PFSK-1 (cell line): Measurements from ENCODE around the gene DNAH6.

Source experiments
- FOXP2 ChIP-seq: optimal IDR thresholded peaks from 2 replicates; pipeline ENCODE3; 2011; ENCODE audit warnings: borderline replicate concordance, control low read depth, inconsistent platforms; ENCODE audit not compliant: insufficient read depth; ENCODE audit errors: extremely low read length, extremely low read depth
- POLR2AphosphoS5 ChIP-seq: IDR thresholded peaks from 2 replicates; pipeline ENCODE4 v1.6.1; 2012; ENCODE audit warnings: low read depth, mild to moderate bottlenecking, control low read depth, low read length, moderate library complexity
- SIN3A ChIP-seq: IDR thresholded peaks from 2 replicates; pipeline ENCODE4 v1.6.1; 2012; ENCODE audit warnings: mild to moderate bottlenecking, low read length, moderate library complexity, borderline replicate concordance; ENCODE audit not compliant: insufficient read depth
- TAF1 ChIP-seq: IDR thresholded peaks from 2 replicates; pipeline ENCODE4 v1.6.1; 2012; ENCODE audit warnings: low read length, control low read depth, borderline replicate concordance; ENCODE audit not compliant: insufficient read depth
- TF ChIP-seq, protein P1 (sequence below), 2 experiments: IDR thresholded peaks; 2 replicates each; pipeline versions ENCODE4 v1.6.1 to v1.8.0; 2011 to 2012; ENCODE audit warnings: low read depth in 2 of 2, low read length in 2 of 2, control low read depth in 1 of 2, inconsistent platforms in 1 of 2, mild to moderate bottlenecking in 1 of 2, moderate library complexity in 1 of 2; ENCODE audit not compliant: insufficient read depth in 1 of 2

DNAH6 gene

DNA sequence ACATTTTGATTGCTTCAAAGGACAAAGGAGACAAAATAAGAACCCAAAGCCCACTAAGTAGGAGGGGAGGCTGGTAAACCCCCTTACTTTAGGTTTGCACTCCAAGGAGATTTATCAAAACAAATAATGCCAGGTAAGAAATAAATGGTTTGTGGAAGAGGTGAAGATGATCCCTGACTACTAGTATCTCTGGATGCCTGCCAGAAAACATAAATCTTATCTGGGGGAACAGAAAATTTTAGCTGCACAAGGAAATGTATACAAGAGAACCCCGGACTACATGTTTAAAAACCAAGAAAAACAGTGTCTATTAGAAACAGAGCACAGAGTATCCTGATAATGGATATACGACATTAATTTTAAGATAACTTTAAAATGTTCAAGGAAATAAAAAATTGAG lies 250.5 kb downstream of the DNAH6 start:
- TF ChIP-seq TAF1 = no peak
- no peak for TF ChIP-seq FOXP2
- TF ChIP-seq, protein P1, sequence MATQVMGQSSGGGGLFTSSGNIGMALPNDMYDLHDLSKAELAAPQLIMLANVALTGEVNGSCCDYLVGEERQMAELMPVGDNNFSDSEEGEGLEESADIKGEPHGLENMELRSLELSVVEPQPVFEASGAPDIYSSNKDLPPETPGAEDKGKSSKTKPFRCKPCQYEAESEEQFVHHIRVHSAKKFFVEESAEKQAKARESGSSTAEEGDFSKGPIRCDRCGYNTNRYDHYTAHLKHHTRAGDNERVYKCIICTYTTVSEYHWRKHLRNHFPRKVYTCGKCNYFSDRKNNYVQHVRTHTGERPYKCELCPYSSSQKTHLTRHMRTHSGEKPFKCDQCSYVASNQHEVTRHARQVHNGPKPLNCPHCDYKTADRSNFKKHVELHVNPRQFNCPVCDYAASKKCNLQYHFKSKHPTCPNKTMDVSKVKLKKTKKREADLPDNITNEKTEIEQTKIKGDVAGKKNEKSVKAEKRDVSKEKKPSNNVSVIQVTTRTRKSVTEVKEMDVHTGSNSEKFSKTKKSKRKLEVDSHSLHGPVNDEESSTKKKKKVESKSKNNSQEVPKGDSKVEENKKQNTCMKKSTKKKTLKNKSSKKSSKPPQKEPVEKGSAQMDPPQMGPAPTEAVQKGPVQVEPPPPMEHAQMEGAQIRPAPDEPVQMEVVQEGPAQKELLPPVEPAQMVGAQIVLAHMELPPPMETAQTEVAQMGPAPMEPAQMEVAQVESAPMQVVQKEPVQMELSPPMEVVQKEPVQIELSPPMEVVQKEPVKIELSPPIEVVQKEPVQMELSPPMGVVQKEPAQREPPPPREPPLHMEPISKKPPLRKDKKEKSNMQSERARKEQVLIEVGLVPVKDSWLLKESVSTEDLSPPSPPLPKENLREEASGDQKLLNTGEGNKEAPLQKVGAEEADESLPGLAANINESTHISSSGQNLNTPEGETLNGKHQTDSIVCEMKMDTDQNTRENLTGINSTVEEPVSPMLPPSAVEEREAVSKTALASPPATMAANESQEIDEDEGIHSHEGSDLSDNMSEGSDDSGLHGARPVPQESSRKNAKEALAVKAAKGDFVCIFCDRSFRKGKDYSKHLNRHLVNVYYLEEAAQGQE (IDR thresholded peaks at IDR 0.05; ENCODE audit: insufficient read depth in 1 of 2, low read depth in 2 of 2, low read length in 2 of 2) = no peak
- no peak for TF ChIP-seq POLR2AphosphoS5
- TF ChIP-seq SIN3A = no peak

DNA sequence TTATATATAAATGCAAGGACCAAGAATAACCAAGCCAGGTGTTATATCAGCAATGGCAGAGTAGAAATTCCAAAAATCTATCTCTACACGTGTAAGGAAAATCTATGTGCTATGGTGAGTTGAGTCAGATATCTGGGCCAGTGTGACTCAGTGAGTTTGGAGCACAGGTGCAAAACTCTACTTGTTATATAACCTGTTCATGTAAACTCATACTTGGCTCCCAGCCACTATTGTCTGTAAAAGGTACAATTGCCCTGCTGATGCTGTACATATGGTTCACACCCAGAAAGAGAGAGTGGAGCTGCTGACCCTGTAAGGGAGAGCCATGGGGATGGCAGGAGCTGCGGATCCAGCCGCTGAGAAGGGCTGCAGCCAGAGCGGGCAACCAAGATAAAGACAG lies 252.5 kb downstream of the DNAH6 start:
- no peak for TF ChIP-seq SIN3A
- no peak for TF ChIP-seq POLR2AphosphoS5
- TF ChIP-seq, protein P1 (IDR thresholded peaks at IDR 0.05; ENCODE audit: insufficient read depth in 1 of 2, low read depth in 2 of 2, low read length in 2 of 2) = no peak
- TF ChIP-seq FOXP2 = no peak
- TF ChIP-seq TAF1 = no peak

DNA sequence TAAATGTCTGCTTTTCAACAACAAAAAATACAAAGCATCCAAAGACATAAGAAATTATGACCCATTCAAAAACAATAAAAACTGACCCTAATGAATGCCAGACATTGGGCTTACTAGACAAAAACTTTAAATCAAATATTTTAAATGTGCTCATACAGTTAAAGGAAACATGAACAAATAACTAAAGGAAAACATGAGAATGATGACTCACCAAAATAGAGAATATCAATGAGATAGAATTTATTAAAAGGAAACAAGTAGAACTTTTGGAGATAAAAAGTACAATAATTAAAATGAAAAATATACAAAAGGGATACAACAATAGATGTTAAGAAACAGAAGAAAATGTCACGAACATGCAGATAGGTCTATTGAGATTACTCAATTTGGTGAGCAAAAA lies 254.0 kb downstream of the DNAH6 start:
- TF ChIP-seq SIN3A (no peak), POLR2AphosphoS5 (no peak), FOXP2 (no peak), TAF1 (no peak)
- TF ChIP-seq, protein P1 (IDR thresholded peaks at IDR 0.05; ENCODE audit: insufficient read depth in 1 of 2, low read depth in 2 of 2, low read length in 2 of 2) = no peak

DNA sequence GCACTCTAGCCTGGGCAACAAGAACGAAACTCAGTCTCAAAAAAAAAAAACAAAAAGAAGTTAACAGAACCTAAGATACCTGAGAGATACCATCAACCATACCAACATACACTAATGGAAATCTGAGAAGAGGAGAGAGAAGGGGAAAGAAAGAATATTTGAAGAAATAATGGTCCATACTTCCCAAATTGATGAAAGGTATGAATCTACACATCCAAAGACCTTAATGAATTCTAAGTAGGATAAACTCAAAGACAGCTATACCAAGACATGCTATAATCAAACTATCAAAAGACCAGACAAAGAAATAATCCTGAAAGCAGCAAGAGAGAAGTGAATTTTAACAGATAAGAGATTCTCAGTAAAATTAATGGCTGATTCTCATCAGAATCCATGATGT lies 255.0 kb downstream of the DNAH6 start:
- no peak for TF ChIP-seq POLR2AphosphoS5
- no peak for TF ChIP-seq SIN3A
- TF ChIP-seq FOXP2 = no peak
- TF ChIP-seq, protein P1 (IDR thresholded peaks at IDR 0.05; ENCODE audit: insufficient read depth in 1 of 2, low read depth in 2 of 2, low read length in 2 of 2) = no peak
- no peak for TF ChIP-seq TAF1

DNA sequence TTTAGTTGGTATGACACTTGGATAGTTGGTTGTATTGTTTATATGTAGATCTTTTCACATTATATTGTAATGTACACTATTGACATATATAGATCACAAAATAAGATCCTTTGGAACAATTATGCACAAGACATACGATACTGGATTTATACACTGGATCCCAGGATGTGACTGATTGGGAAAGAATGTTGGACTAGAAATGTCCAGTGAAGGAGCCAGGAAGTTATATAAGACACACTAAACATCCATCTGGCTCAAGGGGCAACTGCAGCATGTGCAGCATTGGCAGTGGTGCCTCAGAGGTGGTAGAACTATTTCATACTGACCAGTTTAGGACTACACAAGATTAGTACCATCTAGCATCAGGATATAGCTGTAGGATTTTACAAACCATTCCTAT lies 259.7 kb downstream of the DNAH6 start:
- no peak for TF ChIP-seq TAF1
- TF ChIP-seq, protein P1 (IDR thresholded peaks at IDR 0.05; ENCODE audit: insufficient read depth in 1 of 2, low read depth in 2 of 2, low read length in 2 of 2) = no peak
- no peak for TF ChIP-seq FOXP2
- TF ChIP-seq SIN3A = no peak
- no peak for TF ChIP-seq POLR2AphosphoS5
